HL-60 (cell line): Measurements from ENCODE around the gene SNX25.

Experiments
- CTCF ChIP-seq: IDR thresholded peaks from one replicate; pipeline ENCODE4 v1.5.1; 2011; ENCODE audit warnings: low read length, control low read depth, inconsistent platforms; ENCODE audit not compliant: insufficient read depth
- GABPA ChIP-seq: IDR thresholded peaks from 2 replicates; pipeline ENCODE4 v1.6.1; 2012; ENCODE audit warnings: low read depth
- POLR2AphosphoS5 ChIP-seq: IDR thresholded peaks from 2 replicates; pipeline ENCODE4 v1.6.1; 2012; ENCODE audit warnings: low read depth
- REST ChIP-seq: IDR thresholded peaks from 2 replicates; pipeline ENCODE4 v1.6.1; 2012; ENCODE audit warnings: low read depth; ENCODE audit not compliant: insufficient replicate concordance
- SPI1 ChIP-seq: IDR thresholded peaks from 2 replicates; pipeline ENCODE4 v1.6.1; 2012; ENCODE audit warnings: low read depth, mild to moderate bottlenecking, borderline replicate concordance

GRCh38 chr4:185276036-185276435 is 66.6 kb downstream of the SNX25 start:
- TF ChIP-seq SPI1 (no peak), REST (no peak), POLR2AphosphoS5 (no peak), GABPA (no peak), CTCF (no peak)
